HG02642 (cell line): ENCODE measurements around the gene TBRG4.

Experiments used
- ATAC-seq: cut with Tn5 transposase; IDR thresholded peaks from one replicate; pipeline ENCODE4 v1.9.1; 2021; ENCODE audit warnings: mild to moderate bottlenecking; ENCODE audit not compliant: unreplicated experiment, poor library complexity

TBRG4 gene

GRCh38 chr7:45146531-45147379, 35.3 kb upstream of the TBRG4 start:
- no peak for ATAC-seq

GRCh38 chr7:45145881-45146280, 34.4 kb upstream of the TBRG4 start:
- no peak for ATAC-seq

GRCh38 chr7:45143616-45144015, 32.1 kb upstream of the TBRG4 start:
- no peak for ATAC-seq

GRCh38 chr7:45140827-45141226, 29.3 kb upstream of the TBRG4 start:
- no peak for ATAC-seq

- ATAC-seq = no peak
Measured at GRCh38 chr7:45138433-45139267, 27.2 kb upstream of the TBRG4 start.

GRCh38 chr7:45136106-45137060, 24.9 kb upstream of the TBRG4 start:
- ATAC-seq = peak; percentile 53

GRCh38 chr7:45133877-45134276, 22.4 kb upstream of the TBRG4 start:
- no peak for ATAC-seq

- no peak for ATAC-seq
Measured at GRCh38 chr7:45133352-45133751, 21.9 kb upstream of the TBRG4 start.

- no peak for ATAC-seq
Measured at GRCh38 chr7:45132708-45133320, 21.3 kb upstream of the TBRG4 start.

- ATAC-seq = no peak
Measured at GRCh38 chr7:45131891-45132290, 20.4 kb upstream of the TBRG4 start.

GRCh38 chr7:45130910-45131309, 19.4 kb upstream of the TBRG4 start:
- no peak for ATAC-seq

GRCh38 chr7:45129906-45130305, 18.4 kb upstream of the TBRG4 start:
- no peak for ATAC-seq

GRCh38 chr7:45129181-45129800, 17.8 kb upstream of the TBRG4 start:
- no peak for ATAC-seq

- ATAC-seq = no peak
Measured at GRCh38 chr7:45126920-45127319, 15.4 kb upstream of the TBRG4 start.

GRCh38 chr7:45126201-45126600, 14.7 kb upstream of the TBRG4 start:
- ATAC-seq = no peak

GRCh38 chr7:45125193-45125904, 13.9 kb upstream of the TBRG4 start:
- no peak for ATAC-seq

GRCh38 chr7:45123913-45124710, 12.6 kb upstream of the TBRG4 start:
- no peak for ATAC-seq
